ENCODE data around the gene CEACAM20. TPM values are rescaled to one million over a fixed set of nuclear protein-coding genes. Genes with fewer than 3 reads are reported as not detected.
A peak's percentile ranks its signal among the peaks of the same experiment; 100 is the strongest.
"Not testable (repeated sequence)": the region's sequence is repeated elsewhere in the genome, so short reads cannot be mapped to it uniquely, and the experiment has no call there.

CEACAM20 gene
- total RNA-seq, 1 experiment from 2014 or later, result not detected

- DNase-seq; H3K36me3 ChIP-seq; H3K4me3 ChIP-seq; H3K27me3 ChIP-seq; H3K27ac ChIP-seq; H3K9me3 ChIP-seq (replicated peaks); H3K4me1 ChIP-seq: not testable (repeated sequence)
Observed at GRCh38 chr19:44468730-44469129, 60.7 kb downstream of the CEACAM20 start.

- H3K9me3 ChIP-seq (replicated peaks); H3K4me1 ChIP-seq; H3K27me3 ChIP-seq; H3K4me3 ChIP-seq; H3K36me3 ChIP-seq; H3K27ac ChIP-seq: not testable (repeated sequence)
- DNase-seq, result peak; percentile 5 to 32
Observed at GRCh38 chr19:44462600-44463286, 66.7 kb downstream of the CEACAM20 start.

Other genes with a start within 250 kb of the CEACAM20 start
- 8.0 and 8.2 TPM in 2 replicates for gene ZNF235, start 224.7 kb downstream of the CEACAM20 start, total RNA-seq (2014; rRNA removed; shearing (Covaris generic))
- 8.5 and 11.7 TPM in 2 replicates for gene ZNF112, start 173.0 kb downstream of the CEACAM20 start, total RNA-seq (2014; rRNA removed; shearing (Covaris generic))
- gene ZNF285, start 128.1 kb downstream of the CEACAM20 start, total RNA-seq (2014; rRNA removed; shearing (Covaris generic)), result 1.3 and 2.0 TPM in 2 replicates
- not detected in 2 replicates for gene ZNF229, start 81.2 kb downstream of the CEACAM20 start, total RNA-seq (2014; rRNA removed; shearing (Covaris generic))
- gene ZNF180, start 29.2 kb downstream of the CEACAM20 start, total RNA-seq (2014; rRNA removed; shearing (Covaris generic)), result 12.3 and 13.9 TPM in 2 replicates
- not detected in 2 replicates for gene IGSF23, start 83.9 kb upstream of the CEACAM20 start, total RNA-seq (2014; rRNA removed; shearing (Covaris generic))
- gene PVR, start 114.2 kb upstream of the CEACAM20 start, total RNA-seq (2014; rRNA removed; shearing (Covaris generic)), result 42.2 and 45.4 TPM in 2 replicates
- 2.4 and 2.5 TPM in 2 replicates for gene CEACAM19, start 141.8 kb upstream of the CEACAM20 start, total RNA-seq (2014; rRNA removed; shearing (Covaris generic))
- 0.18 and 0.73 TPM in 2 replicates for gene CEACAM16, start 169.5 kb upstream of the CEACAM20 start, total RNA-seq (2014; rRNA removed; shearing (Covaris generic))
- gene BCL3, start 219.0 kb upstream of the CEACAM20 start, total RNA-seq (2014; rRNA removed; shearing (Covaris generic)), result 7.3 and 10.0 TPM in 2 replicates
- gene CBLC, start 248.2 kb upstream of the CEACAM20 start, total RNA-seq (2014; rRNA removed; shearing (Covaris generic)), result not detected in 2 replicates

Data from SJCRH30 (cell line).